ENCODE data around the gene ZDHHC11. TPM values are rescaled to one million over a fixed set of nuclear protein-coding genes. Genes with fewer than 3 reads are reported as not detected.

ZDHHC11 gene
- total RNA-seq, 2 donors from 2014 or later: 10.8 to 16.2 TPM

GRCh38 chr5:886036-886435 is 35.2 kb upstream of the ZDHHC11 start:
- no peak for DNase-seq (ENCODE audit: low spot score)
- no peak for TF ChIP-seq CTCF (IDR thresholded peaks at IDR 0.05)
- H3K9me3 ChIP-seq: no peaks in the 10 kb centered on the region
- H3K36me3 ChIP-seq: peaks cover 89% of the 10 kb centered on the region
- H3K27ac ChIP-seq: peak overlapping the region; percentile 50 to 73
- H3K4me1 ChIP-seq: peaks cover 0 to 19% of the 10 kb centered on the region in 2 donors
- no peaks in the 10 kb centered on the region for H3K27me3 ChIP-seq
- H3K4me3 ChIP-seq: no peak overlapping the region

GRCh38 chr5:885529-885928 is 34.7 kb upstream of the ZDHHC11 start:
- peak; percentile 72 for DNase-seq (ENCODE audit: low spot score)

GRCh38 chr5:885127-885442 is 34.3 kb upstream of the ZDHHC11 start:
- no peak overlapping the region for H3K4me3 ChIP-seq
- peak overlapping the region; percentile 6 to 73 for H3K27ac ChIP-seq
- peaks cover 90% of the 10 kb centered on the region for H3K36me3 ChIP-seq
- no peak for DNase-seq (ENCODE audit: low spot score)
- TF ChIP-seq CTCF (IDR thresholded peaks at IDR 0.05): no peak
- H3K4me1 ChIP-seq: peaks cover 0 to 16% of the 10 kb centered on the region in 2 donors
- no peaks in the 10 kb centered on the region for H3K9me3 ChIP-seq
- no peaks in the 10 kb centered on the region for H3K27me3 ChIP-seq

More at GRCh38 chr5:885529-885928, 34.7 kb upstream of the ZDHHC11 start:
- no peaks in the 10 kb centered on the region for H3K9me3 ChIP-seq
- peak overlapping the region; percentile 50 to 73 for H3K27ac ChIP-seq
- no peak for TF ChIP-seq CTCF (IDR thresholded peaks at IDR 0.05)
- H3K4me1 ChIP-seq: peaks cover 0 to 16% of the 10 kb centered on the region in 2 donors
- no peaks in the 10 kb centered on the region for H3K27me3 ChIP-seq
- H3K36me3 ChIP-seq: peaks cover 94% of the 10 kb centered on the region
- no peak overlapping the region for H3K4me3 ChIP-seq

- TF ChIP-seq CTCF (IDR thresholded peaks at IDR 0.05): no peak
- H3K4me1 ChIP-seq: peaks cover 0 to 16% of the 10 kb centered on the region in 2 donors
- DNase-seq (ENCODE audit: low spot score): no peak
- no peaks in the 10 kb centered on the region for H3K9me3 ChIP-seq
- H3K27me3 ChIP-seq: no peaks in the 10 kb centered on the region
- H3K4me3 ChIP-seq: no peak overlapping the region
- peaks cover 85% of the 10 kb centered on the region for H3K36me3 ChIP-seq
- no peak overlapping the region for H3K27ac ChIP-seq
Measured at GRCh38 chr5:884345-885126, 33.8 kb upstream of the ZDHHC11 start.

GRCh38 chr5:883475-884181 is 32.8 kb upstream of the ZDHHC11 start:
- Histone ChIP-seq H3K4me3 (no peak overlapping the region), H3K36me3 (peaks cover 78% of the 10 kb centered on the region), H3K27me3 (no peaks in the 10 kb centered on the region), H3K9me3 (no peaks in the 10 kb centered on the region), H3K4me1 (peaks cover 0 to 16% of the 10 kb centered on the region in 2 donors), H3K27ac (no peak overlapping the region)
- TF ChIP-seq CTCF (IDR thresholded peaks at IDR 0.05): no peak
- DNase-seq (ENCODE audit: low spot score): no peak
